NB4 (cell line): ENCODE measurements around the gene MYZAP.

Experiments
- DNase-seq: peaks from one replicate; pipeline ENCODE4 v3.0.0; 2010; ENCODE audit warnings: low read depth
- H3K4me3 ChIP-seq: one replicate; pipeline ENCODE4 v1.5.1; 2011; ENCODE audit warnings: mild to moderate bottlenecking, low read depth, low read length, moderate library complexity
- MAX ChIP-seq: IDR thresholded peaks from 2 replicates; pipeline ENCODE4 v1.6.1; 2011; ENCODE audit warnings: low read depth, low read length
- MYC ChIP-seq: IDR thresholded peaks from 2 replicates; pipeline ENCODE4 v1.6.1; 2011; ENCODE audit warnings: low read depth, low read length
- POLR2A ChIP-seq: IDR thresholded peaks from 2 replicates; pipeline ENCODE4 v1.6.1; 2011; ENCODE audit warnings: mild to moderate bottlenecking; ENCODE audit not compliant: insufficient read length; ENCODE audit errors: extremely low read depth
- TF ChIP-seq, protein P1 (sequence below): IDR thresholded peaks from one replicate; pipeline ENCODE4 v1.5.1; 2012; ENCODE audit warnings: low read depth, low read length

The MYZAP gene

GRCh38 chr15:57557267-57557666 is 34.4 kb upstream of the MYZAP start:
- no peak for DNase-seq
- no peak overlapping the region for H3K4me3 ChIP-seq
- TF ChIP-seq, protein P1, sequence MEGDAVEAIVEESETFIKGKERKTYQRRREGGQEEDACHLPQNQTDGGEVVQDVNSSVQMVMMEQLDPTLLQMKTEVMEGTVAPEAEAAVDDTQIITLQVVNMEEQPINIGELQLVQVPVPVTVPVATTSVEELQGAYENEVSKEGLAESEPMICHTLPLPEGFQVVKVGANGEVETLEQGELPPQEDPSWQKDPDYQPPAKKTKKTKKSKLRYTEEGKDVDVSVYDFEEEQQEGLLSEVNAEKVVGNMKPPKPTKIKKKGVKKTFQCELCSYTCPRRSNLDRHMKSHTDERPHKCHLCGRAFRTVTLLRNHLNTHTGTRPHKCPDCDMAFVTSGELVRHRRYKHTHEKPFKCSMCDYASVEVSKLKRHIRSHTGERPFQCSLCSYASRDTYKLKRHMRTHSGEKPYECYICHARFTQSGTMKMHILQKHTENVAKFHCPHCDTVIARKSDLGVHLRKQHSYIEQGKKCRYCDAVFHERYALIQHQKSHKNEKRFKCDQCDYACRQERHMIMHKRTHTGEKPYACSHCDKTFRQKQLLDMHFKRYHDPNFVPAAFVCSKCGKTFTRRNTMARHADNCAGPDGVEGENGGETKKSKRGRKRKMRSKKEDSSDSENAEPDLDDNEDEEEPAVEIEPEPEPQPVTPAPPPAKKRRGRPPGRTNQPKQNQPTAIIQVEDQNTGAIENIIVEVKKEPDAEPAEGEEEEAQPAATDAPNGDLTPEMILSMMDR, result no peak
- TF ChIP-seq MAX (no peak), POLR2A (no peak), MYC (no peak)

GRCh38 chr15:57557810-57558209 is 33.9 kb upstream of the MYZAP start:
- no peak overlapping the region for H3K4me3 ChIP-seq
- no peak for TF ChIP-seq MYC
- TF ChIP-seq, protein P1, result no peak
- TF ChIP-seq POLR2A, result no peak
- TF ChIP-seq MAX, result no peak
- no peak for DNase-seq

DNA sequence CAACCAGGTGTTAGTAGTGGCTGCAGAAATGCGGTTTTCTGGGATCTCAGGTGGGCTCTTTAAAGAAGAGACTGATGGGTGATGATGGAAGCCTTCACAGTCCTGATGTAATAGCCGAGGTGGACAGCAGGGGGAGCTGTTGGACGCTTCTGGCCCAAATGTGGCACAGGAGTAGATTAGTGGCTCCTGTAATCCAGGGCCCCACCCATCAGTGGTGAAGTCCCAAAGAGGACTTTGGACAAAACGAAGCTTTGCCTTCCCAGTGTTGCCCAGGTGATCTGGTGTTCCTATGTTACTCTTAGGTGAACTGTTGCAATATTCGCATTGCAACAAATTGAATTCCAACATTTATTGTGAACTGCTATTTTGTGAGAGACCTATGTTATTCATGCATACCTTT is 31.8 kb upstream of the MYZAP start:
- TF ChIP-seq MYC, result no peak
- TF ChIP-seq, protein P1, result peak; percentile 92
- TF ChIP-seq MAX, result no peak
- no peak for TF ChIP-seq POLR2A
- H3K4me3 ChIP-seq, result no peak overlapping the region
- DNase-seq, result peak; percentile 58

- peak; percentile 73 for DNase-seq
Observed at GRCh38 chr15:57561041-57561711, 30.5 kb upstream of the MYZAP start.

GRCh38 chr15:57562196-57562769 is 29.4 kb upstream of the MYZAP start:
- DNase-seq, result no peak
- no peak overlapping the region for H3K4me3 ChIP-seq
- TF ChIP-seq MAX (no peak), POLR2A (no peak)
- TF ChIP-seq, protein P1, result no peak

More at GRCh38 chr15:57561041-57561711, 30.5 kb upstream of the MYZAP start:
- no peak overlapping the region for H3K4me3 ChIP-seq
- TF ChIP-seq MAX, result no peak
- TF ChIP-seq, protein P1, result peak; percentile 79
- TF ChIP-seq POLR2A, result no peak
- TF ChIP-seq MYC, result no peak
